H1 (cell line): Measurements from ENCODE around the gene RNF157. TPM values are rescaled to one million over a fixed set of nuclear protein-coding genes. Genes with fewer than 3 reads are reported as not detected.

ENCODE experiments used
- CTCF ChIA-PET: fragments of 300-600 bp; sonication (Branson Sonifier 250); formaldehyde crosslinking; loops from one replicate; lab custom pipeline; 2021; ENCODE audit not compliant: partially characterized antibody; lab: Charles Lee
- POLR2A ChIA-PET: fragments of 300-600 bp; sonication (Branson Sonifier 250); formaldehyde crosslinking; loops from one replicate; lab custom pipeline; 2021; ENCODE audit warnings: inconsistent platforms; ENCODE audit not compliant: partially characterized antibody; lab: Charles Lee
- DNase-seq, 2 experiments: peaks; one replicate each; pipeline versions ENCODE4 v3.0.0 to v3.0.0-alpha.2; 2010 to 2022; ENCODE audit warnings: low spot score in 2 of 2, low read depth in 1 of 2, mixed read lengths in 1 of 2
- FAIRE-seq: peaks from 2 replicates; lab custom pipeline; 2011; peaks lifted over from hg19 to GRCh38; lab: Jason Lieb, UNC
- H2AFZ ChIP-seq: 2 replicates; pipeline ENCODE4 v1.8.1; 2012; ENCODE audit warnings: low read length, inconsistent platforms
- H2AK5ac ChIP-seq: 2 replicates; pipeline ENCODE4 v1.6.1; 2013; ENCODE audit warnings: low read depth, low read length
- H2BK120ac ChIP-seq: replicated peaks from 2 replicates; pipeline ENCODE3; 2013; ENCODE audit warnings: low read depth, low read length, inconsistent platforms
- H2BK12ac ChIP-seq: 2 replicates; pipeline ENCODE4 v1.6.1; 2013; ENCODE audit warnings: low read depth, low read length
- H2BK15ac ChIP-seq: 2 replicates; pipeline ENCODE4 v1.6.1; 2013; ENCODE audit warnings: low read length
- H2BK20ac ChIP-seq: 2 replicates; pipeline ENCODE4 v1.6.1; 2013; ENCODE audit warnings: low read length
- H2BK5ac ChIP-seq: 2 replicates; pipeline ENCODE4 v1.6.1; 2013; ENCODE audit warnings: low read depth, low read length
- H3K14ac ChIP-seq: 2 replicates; pipeline ENCODE4 v1.6.1; 2013; ENCODE audit warnings: inconsistent platforms; ENCODE audit not compliant: insufficient read length
- H3K18ac ChIP-seq: 2 replicates; pipeline ENCODE4 v1.6.1; 2013; ENCODE audit warnings: low read length; ENCODE audit errors: extremely low read depth
- H3K23ac ChIP-seq: 2 replicates; pipeline ENCODE4 v1.6.1; 2013; ENCODE audit warnings: inconsistent platforms; ENCODE audit not compliant: insufficient read length
- H3K23me2 ChIP-seq: 2 replicates; pipeline ENCODE4 v1.6.1; 2013; ENCODE audit warnings: low read depth, low read length
- H3K27ac ChIP-seq: 2 replicates; pipeline ENCODE4 v1.6.1; 2011; ENCODE audit warnings: low read depth, low read length, inconsistent platforms
- H3K27me3 ChIP-seq, 4 experiments: replicated peaks in 1 of 4; 1 replicate in 1 of 4; 2 replicates in 3 of 4; pipeline versions ENCODE4 v1.6.1 to v1.8.1; 2011 to 2013; ENCODE audit warnings: low read length in 3 of 4, mild to moderate bottlenecking in 3 of 4, inconsistent platforms in 2 of 4, mixed read lengths in 2 of 4, moderate library complexity in 1 of 4; ENCODE audit not compliant: control insufficient read depth in 3 of 4, insufficient read depth in 3 of 4; ENCODE audit errors: extremely low read depth in 1 of 4
- H3K36me3 ChIP-seq, 4 experiments: 2 replicates each; pipeline versions ENCODE4 v1.6.1 to v1.8.1; 2011 to 2013; ENCODE audit warnings: mild to moderate bottlenecking in 4 of 4, low read length in 3 of 4, moderate library complexity in 2 of 4, control low read depth in 1 of 4, inconsistent platforms in 1 of 4; ENCODE audit not compliant: insufficient read depth in 4 of 4, control insufficient read depth in 2 of 4
- H3K4ac ChIP-seq: replicated peaks from 2 replicates; pipeline ENCODE3; 2013; ENCODE audit warnings: low read length, low read depth, mixed read lengths, inconsistent platforms; ENCODE audit not compliant: insufficient read length
- H3K4me1 ChIP-seq, 4 experiments: replicated peaks in 1 of 4; 1 replicate in 1 of 4; 2 replicates in 3 of 4; pipeline versions ENCODE4 v1.6.1 to v1.8.1; 2011 to 2013; ENCODE audit warnings: low read length in 3 of 4, inconsistent platforms in 2 of 4, mixed read lengths in 1 of 4; ENCODE audit not compliant: insufficient read depth in 4 of 4, control insufficient read depth in 3 of 4
- H3K4me2 ChIP-seq, 2 experiments: 2 replicates each; pipeline versions ENCODE4 v1.6.1 to v1.8.1; 2011 to 2013; ENCODE audit warnings: low read depth in 2 of 2, low read length in 2 of 2, control low read depth in 1 of 2, inconsistent platforms in 1 of 2, mild to moderate bottlenecking in 1 of 2; ENCODE audit not compliant: insufficient read depth in 1 of 2
- H3K4me3 ChIP-seq, 4 experiments: fragments of 200-600, 300-600 bp in 1 of 4; sonication (generic), shearing (Covaris generic), sonication (Bioruptor Twin) in 1 of 4; 2 replicates each; pipeline versions ENCODE4 v1.5.1 to v1.8.1; 2011 to 2016; ENCODE audit warnings: low read length in 4 of 4, low read depth in 3 of 4, control low read depth in 2 of 4, inconsistent platforms in 2 of 4, mild to moderate bottlenecking in 2 of 4, mixed read lengths in 1 of 4, moderate library complexity in 1 of 4; ENCODE audit not compliant: insufficient read depth in 2 of 4; ENCODE audit errors: extremely low read depth in 1 of 4
- H3K56ac ChIP-seq: replicated peaks from 2 replicates; pipeline ENCODE3; 2013; ENCODE audit warnings: low read depth, mild to moderate bottlenecking, mixed read lengths, low read length, inconsistent platforms; ENCODE audit not compliant: insufficient read length
- H3K79me1 ChIP-seq: 2 replicates; pipeline ENCODE4 v1.6.1; 2013; ENCODE audit warnings: low read depth, low read length, control low read depth
- H3K79me2 ChIP-seq, 2 experiments: 2 replicates each; pipeline versions ENCODE4 v1.6.1 to v1.8.1; 2012 to 2013; ENCODE audit warnings: low read length in 2 of 2, mild to moderate bottlenecking in 2 of 2, inconsistent platforms in 1 of 2; ENCODE audit not compliant: insufficient read depth in 2 of 2, control insufficient read depth in 1 of 2
- H3K9ac ChIP-seq, 4 experiments: replicated peaks in 1 of 4; 1 replicate in 1 of 4; 2 replicates in 3 of 4; pipeline versions ENCODE4 v1.6.1 to v1.8.1; 2011 to 2013; ENCODE audit warnings: low read depth in 3 of 4, low read length in 3 of 4, control low read depth in 2 of 4, mild to moderate bottlenecking in 2 of 4, moderate library complexity in 2 of 4, inconsistent platforms in 1 of 4; ENCODE audit errors: extremely low read depth in 1 of 4
- H3K9me3 ChIP-seq, 2 experiments: 2 replicates each; pipeline versions ENCODE4 v1.6.1 to v1.8.1; 2012 to 2013; ENCODE audit warnings: mild to moderate bottlenecking in 2 of 2, moderate library complexity in 2 of 2, control low read depth in 1 of 2, inconsistent platforms in 1 of 2, low read depth in 1 of 2, low read length in 1 of 2, mixed read lengths in 1 of 2; ENCODE audit not compliant: insufficient read depth in 2 of 2
- H4K20me1 ChIP-seq, 2 experiments: replicated peaks in 1 of 2; 2 replicates each; pipeline versions ENCODE3 to v1.8.1; 2011 to 2013; ENCODE audit warnings: inconsistent platforms in 2 of 2, low read length in 2 of 2, mild to moderate bottlenecking in 1 of 2; ENCODE audit not compliant: insufficient read depth in 2 of 2, control insufficient read depth in 1 of 2
- H4K5ac ChIP-seq: 2 replicates; pipeline ENCODE4 v1.6.1; 2013; ENCODE audit warnings: low read length, low read depth, mixed read lengths, inconsistent platforms; ENCODE audit not compliant: insufficient read length
- H4K8ac ChIP-seq: 2 replicates; pipeline ENCODE4 v1.8.0; 2013; ENCODE audit warnings: mild to moderate bottlenecking, moderate library complexity, low read length, inconsistent platforms; ENCODE audit not compliant: insufficient read depth; ENCODE audit errors: extremely low read depth
- H4K91ac ChIP-seq: replicated peaks from 2 replicates; pipeline ENCODE3; 2013; ENCODE audit warnings: low read length, mixed read lengths, inconsistent platforms; ENCODE audit not compliant: insufficient read length
- CREB1 ChIP-seq: IDR thresholded peaks from 2 replicates; pipeline ENCODE4 v1.6.1; 2012; ENCODE audit warnings: inconsistent platforms
- CTBP2 ChIP-seq: IDR thresholded peaks from 2 replicates; pipeline ENCODE4 v1.7.0; 2011; ENCODE audit warnings: borderline replicate concordance, mild to moderate bottlenecking, moderate library complexity, mixed read lengths, low read length; ENCODE audit not compliant: insufficient read depth, insufficient read length
- CTCF ChIP-seq, 3 experiments: IDR thresholded peaks; 1 replicate in 2 of 3; 2 replicates in 1 of 3; pipeline versions ENCODE4 v1.5.1 to v1.6.1; 2011; ENCODE audit warnings: low read length in 3 of 3, mild to moderate bottlenecking in 3 of 3, inconsistent platforms in 2 of 3, low read depth in 1 of 3, moderate library complexity in 1 of 3; ENCODE audit not compliant: insufficient read depth in 1 of 3; ENCODE audit errors: control extremely low read depth in 1 of 3
- JUND ChIP-seq: IDR thresholded peaks from 2 replicates; pipeline ENCODE4 v1.6.1; 2011; ENCODE audit warnings: mild to moderate bottlenecking, improper control_type of control experiment, low read length
- KDM5A ChIP-seq: fragments of 200-600 bp; IDR thresholded peaks from 2 replicates; pipeline ENCODE4 v1.7.1; 2012; ENCODE audit warnings: mild to moderate bottlenecking, low read length, inconsistent platforms, mixed read lengths
- RNF2 ChIP-seq: fragments of 200-900, 300-1000 bp; sonication (generic); IDR thresholded peaks from 2 replicates; pipeline ENCODE4 v1.7.1; 2016; ENCODE audit warnings: borderline replicate concordance, low read depth, mild to moderate bottlenecking, antibody characterized with exemption, low read length; ENCODE audit not compliant: poor library complexity, severe bottlenecking; ENCODE audit errors: missing control alignments
- WGBS, 2 experiments: shearing (Covaris generic) in 1 of 2; methylation state at CpG; one replicate each; pipeline versions ENCODE4 v1.1.6 to v1.1.7; 2013 to 2015; ENCODE audit warnings: low lambda C conversion rate in 2 of 2, mixed read lengths in 2 of 2, inconsistent platforms in 1 of 2, low coverage in 1 of 2, missing lambda C conversion rate in 1 of 2; ENCODE audit not compliant: insufficient replicate concordance in 2 of 2, insufficient coverage in 1 of 2, insufficient read length in 1 of 2; ENCODE audit errors: extremely low coverage in 1 of 2, missing lambda C conversion rate in 1 of 2; 5-methylcytosine and 5-hydroxymethylcytosine counted together
- polyA plus RNA-seq, 7 experiments: library from polyadenylated mRNA; depleted of rRNA in 3 of 7; stranded (reverse) in 5 of 7; unstranded in 2 of 7; fragments of >200 nt in 5 of 7; fragments of 200-250 nt in 2 of 7; gene quantifications; 1 replicate in 5 of 7; 2 replicates in 1 of 7; 4 replicates in 1 of 7; pipeline versions ENCODE4 v1.2.1 to v1.2.3, GENCODE V29; 2011 to 2013; ENCODE audit warnings: missing spikeins in 2 of 7, mixed read lengths in 2 of 7
- total RNA-seq: library from RNA; stranded (reverse); fragmentation: NEBNext Ultra II Directional; extraction: Animal tissue kit (Norgen Biotek cat#: 25700); gene quantifications from 2 replicates; pipeline ENCODE4 v1.2.1, GENCODE V29; 2021

Gene RNF157
- total and polyA plus RNA-seq, 2 of the 8 experiments (the other 6 are each of a cell fraction or from before 2014, with no cell fraction given), result 13.4 to 16.7 TPM

- POLR2A ChIA-PET, result interaction anchor here (0.7 to 9.3 kb wide), 5 partner anchors 11 to 104 kb away, joined by 3 to 70 read pairs (median 3); partner anchors contain the start of gene RNF157
- Histone ChIP-seq H3K4me2 (peak overlapping the region; percentile 92 to 97), H3K23ac (no peak overlapping the region), H3K18ac (0 out of 2 replicates have a peak overlapping the region, but pooled peaks have one; percentile 60), H3K4me1 (peaks cover 11 to 74% (median 64%) of the 10 kb centered on the region in 4 experiments), H4K20me1 (no peaks in the 10 kb centered on the region), H3K79me1 (no peaks in the 10 kb centered on the region), H2BK12ac (peak overlapping the region; percentile 96; the same call in 1 of the 2 replicates), H2BK20ac (0 out of 2 replicates have a peak overlapping the region, but pooled peaks have one; percentile 83)
- CTCF ChIA-PET, result interaction anchor here (0.8 to 41.5 kb wide), 6 partner anchors 15 to 633 kb away, joined by 3 to 778 read pairs (median 8); partner anchors contain the start of gene FOXJ1
- TF ChIP-seq CTBP2, result peak; percentile 1
- peak; percentile 15 for TF ChIP-seq RNF2
- TF ChIP-seq KDM5A, result no peak
- TF ChIP-seq CTCF (IDR thresholded peaks at IDR 0.05; ENCODE audit: control extremely low read depth in 1 of 3, insufficient read depth in 1 of 3, low read depth in 1 of 3, low read length in 3 of 3), result peak in 2 of 3 experiments; percentile 9 to 18; a peak in 2 of 4 replicates
- no peak for TF ChIP-seq JUND
- TF ChIP-seq CREB1, result no peak
- TF ChIP-seq, all 59 proteins: peak for 3
- no peak overlapping the region for H2AK5ac ChIP-seq
- peaks cover 19% of the 10 kb centered on the region for H3K23me2 ChIP-seq
- no peak overlapping the region for H4K5ac ChIP-seq
- H3K4ac ChIP-seq, result no peak overlapping the region
- 27% methylated on average over 16 of the region's 16 CpGs; no CpG with 5 or more reads in 1 of the 2 experiments for WGBS, 2 experiments
- peaks cover 31 to 55% (median 50%) of the 10 kb centered on the region in 4 experiments for H3K27me3 ChIP-seq
- H3K79me2 ChIP-seq, result no peaks in the 10 kb centered on the region
- H3K56ac ChIP-seq, result no peak overlapping the region
- no peak overlapping the region for H3K14ac ChIP-seq
- no peak overlapping the region for H3K27ac ChIP-seq
- FAIRE-seq (no peak), DNase-seq (peak in 1 of 2 experiments; percentile 78)
- no peaks in the 10 kb centered on the region for H3K36me3 ChIP-seq
- no peak overlapping the region for H3K9ac ChIP-seq
- no peak overlapping the region for H2AFZ ChIP-seq
- H4K91ac ChIP-seq, result no peak overlapping the region
- H2BK120ac ChIP-seq, result no peak overlapping the region
- H2BK15ac ChIP-seq, result no peak overlapping the region
- H3K4me3 ChIP-seq, result peak overlapping the region in 1 of 4 experiments; percentile 71; a peak in 1 of 8 replicates
- H2BK5ac ChIP-seq, result no peak overlapping the region
- no peaks in the 10 kb centered on the region for H3K9me3 ChIP-seq
- H4K8ac ChIP-seq, result no peak overlapping the region
These were observed 103.9 kb downstream of the RNF157 start for GRCh38 chr17:76136276-76137000.
